SIG-M5 (cell line): ENCODE data around the gene TMX3.

Source experiments
- DNase-seq: peaks from one replicate; lab custom pipeline; 2025; lab: John Stamatoyannopoulos, UW

TMX3 gene, protein sequence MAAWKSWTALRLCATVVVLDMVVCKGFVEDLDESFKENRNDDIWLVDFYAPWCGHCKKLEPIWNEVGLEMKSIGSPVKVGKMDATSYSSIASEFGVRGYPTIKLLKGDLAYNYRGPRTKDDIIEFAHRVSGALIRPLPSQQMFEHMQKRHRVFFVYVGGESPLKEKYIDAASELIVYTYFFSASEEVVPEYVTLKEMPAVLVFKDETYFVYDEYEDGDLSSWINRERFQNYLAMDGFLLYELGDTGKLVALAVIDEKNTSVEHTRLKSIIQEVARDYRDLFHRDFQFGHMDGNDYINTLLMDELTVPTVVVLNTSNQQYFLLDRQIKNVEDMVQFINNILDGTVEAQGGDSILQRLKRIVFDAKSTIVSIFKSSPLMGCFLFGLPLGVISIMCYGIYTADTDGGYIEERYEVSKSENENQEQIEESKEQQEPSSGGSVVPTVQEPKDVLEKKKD

DNA sequence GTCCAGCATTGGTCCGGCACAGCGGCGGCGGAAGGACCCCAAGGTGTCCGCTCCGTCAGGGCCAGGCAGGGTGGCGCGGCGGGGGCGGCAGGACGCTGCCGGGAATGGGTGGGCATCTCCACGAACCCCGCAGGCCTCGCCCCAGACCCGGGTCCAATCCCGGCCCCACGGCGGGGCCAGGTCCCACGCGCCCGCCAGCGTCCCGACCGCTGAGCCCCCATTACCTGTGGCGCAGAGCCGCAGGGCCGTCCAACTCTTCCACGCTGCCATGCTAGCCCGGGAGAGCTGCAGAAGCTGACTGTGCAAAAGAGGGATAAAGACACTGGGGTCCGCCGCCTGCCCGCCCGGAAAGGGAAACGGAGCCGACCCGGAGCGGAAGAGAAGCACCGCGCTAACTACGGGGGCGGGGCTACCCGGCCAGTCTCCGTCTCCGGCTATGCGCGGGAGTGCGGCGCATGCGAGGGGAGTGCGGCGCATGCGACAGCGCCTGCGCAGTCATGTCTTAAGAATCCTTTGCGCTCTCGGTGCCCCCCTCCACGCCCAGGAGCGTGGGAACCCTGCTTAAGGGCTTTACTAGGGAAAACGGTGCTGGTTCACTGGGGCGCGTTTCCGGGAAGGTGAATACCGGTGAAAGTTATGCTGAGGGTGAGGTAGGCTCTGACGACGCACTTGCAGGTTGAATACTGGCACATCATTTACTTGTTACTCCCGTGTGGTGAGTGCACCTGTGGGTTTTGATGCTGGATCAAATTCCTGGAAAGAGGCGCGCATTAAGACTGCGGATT, at the start of gene TMX3:
TMX3 (minus strand) TSS at position 397 of the 785 bp plus-strand sequence; CDS start at position 270, 127 bp downstream.
- peak; percentile 61 for DNase-seq

DNA sequence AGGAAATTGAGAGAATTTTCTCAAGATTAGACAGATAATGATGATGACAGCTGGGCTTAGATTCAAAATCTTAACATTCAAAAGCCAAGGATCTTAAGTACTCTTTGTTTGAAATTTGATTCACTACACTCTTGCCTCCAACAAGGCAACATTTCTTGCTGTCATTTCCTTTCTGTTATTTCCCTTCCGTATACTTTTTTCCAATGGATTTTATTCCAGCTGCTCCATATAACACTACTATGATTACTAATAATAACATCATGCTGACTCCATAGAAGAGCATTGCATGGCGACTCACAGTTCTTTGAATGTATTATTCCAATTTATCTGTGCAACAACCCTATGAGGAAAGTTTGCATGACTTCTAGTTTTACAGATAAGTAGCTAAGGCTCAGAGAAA, 49.1 kb upstream of the TMX3 start:
- no peak for DNase-seq

DNA sequence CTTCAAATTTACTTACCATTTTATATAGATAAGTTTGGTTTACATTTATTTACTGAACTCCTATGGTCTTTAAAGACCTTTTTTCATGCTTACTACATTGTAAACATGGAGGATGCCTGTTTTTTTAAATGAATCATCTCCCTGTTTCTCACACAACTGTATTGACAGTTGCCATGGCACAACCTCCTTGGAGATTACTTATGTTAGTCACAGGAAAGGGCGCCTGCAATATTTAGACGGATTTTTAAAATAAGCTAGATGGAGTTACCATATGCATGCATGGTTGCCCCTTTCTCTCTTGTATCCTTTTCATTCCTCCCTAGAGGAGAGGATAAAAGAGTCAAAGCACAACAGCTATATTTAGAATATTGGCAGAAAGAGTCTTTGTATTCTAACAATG, 48.2 kb upstream of the TMX3 start:
- no peak for DNase-seq

DNA sequence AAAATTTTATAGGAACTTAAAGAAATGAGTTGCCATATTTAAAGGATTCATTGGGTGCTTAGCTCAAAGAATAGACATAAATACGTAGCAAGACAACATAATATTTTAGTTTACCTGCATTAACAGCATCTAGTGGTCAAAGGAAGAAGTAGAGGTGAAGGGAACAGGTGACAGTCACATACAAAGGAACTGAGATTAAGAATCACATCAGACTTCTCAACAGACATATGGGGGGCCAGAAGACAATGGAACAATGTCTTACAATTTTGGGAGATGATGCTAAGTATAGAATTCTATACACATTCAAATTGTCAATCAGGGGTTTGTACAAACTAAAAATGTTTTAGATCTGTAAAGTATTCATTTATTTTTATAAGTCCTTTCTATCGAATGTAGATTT, 44.4 kb upstream of the TMX3 start:
- DNase-seq = no peak

DNA sequence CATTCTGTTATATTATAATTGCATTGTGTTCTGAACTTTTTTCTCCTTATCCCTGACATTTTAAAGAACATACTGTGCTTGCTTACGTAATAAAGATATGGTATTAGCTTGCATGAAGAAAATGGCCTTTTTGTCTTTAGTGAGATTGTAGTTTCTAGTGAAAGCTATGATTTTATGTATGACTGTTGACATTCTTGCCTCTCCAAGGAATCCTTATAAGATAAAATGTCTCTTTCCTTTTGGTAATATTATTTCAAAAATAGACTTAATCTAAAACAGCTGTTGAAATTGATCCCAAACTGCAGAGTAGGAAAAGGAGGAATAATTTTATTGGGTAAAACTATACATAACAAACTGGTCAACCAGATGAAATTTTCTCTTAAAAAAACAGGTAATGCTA, 42.2 kb upstream of the TMX3 start:
- DNase-seq = no peak

DNA sequence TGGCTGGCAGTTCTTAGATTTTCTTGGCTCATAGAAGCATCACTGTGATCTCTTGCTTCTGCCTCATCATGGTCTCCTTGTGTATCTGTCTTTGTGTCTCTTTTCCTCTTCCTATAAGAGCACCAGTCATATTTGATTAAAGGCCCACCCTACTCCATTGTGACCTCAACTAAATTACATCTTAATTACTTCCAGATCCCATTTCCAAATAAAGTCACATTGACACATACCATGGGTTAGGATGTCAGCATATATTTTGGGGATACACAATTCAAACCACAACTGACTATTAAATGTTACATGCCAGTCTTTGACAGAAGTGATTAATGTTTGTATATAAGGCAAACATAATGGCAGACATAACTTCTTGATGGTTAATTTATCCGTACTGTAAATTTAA, 27.3 kb upstream of the TMX3 start:
- no peak for DNase-seq

DNA sequence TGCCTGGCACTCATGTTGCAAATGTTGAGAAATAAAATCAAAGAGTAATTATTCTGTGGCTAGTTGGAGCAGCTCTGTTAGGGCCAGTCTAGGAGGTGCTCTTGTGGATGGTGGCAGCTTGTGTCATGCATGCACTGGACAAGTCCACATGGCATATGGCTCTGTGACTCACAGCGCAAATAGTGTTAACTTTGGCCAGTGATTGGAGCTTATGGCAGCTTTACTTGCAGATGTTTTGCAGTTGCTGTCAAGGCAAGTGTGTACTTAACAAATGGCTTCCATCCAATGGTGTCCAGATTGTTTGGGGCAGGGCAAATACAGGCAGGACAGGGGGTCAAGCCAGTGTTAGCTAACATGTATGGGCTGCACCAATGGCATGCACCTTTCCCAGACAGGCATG, 26.1 kb upstream of the TMX3 start:
- no peak for DNase-seq

DNA sequence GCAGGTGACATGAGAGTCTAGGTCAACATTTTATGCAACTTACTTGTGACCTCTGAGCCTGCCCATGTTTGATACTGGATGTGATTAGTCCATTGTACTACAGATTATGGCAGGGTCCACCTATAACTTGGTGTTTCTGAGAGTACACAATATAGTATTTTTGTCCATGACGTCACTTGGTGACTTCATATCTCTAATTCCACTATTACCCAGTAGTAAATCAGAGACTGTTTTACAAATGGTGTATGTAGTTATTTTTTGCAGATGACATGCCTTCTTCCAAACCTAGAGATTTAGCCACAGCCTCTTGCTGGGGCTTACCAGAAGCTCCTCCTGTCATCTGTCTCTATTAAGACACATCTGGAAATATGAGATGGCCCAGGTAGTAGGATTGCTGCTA, 24.6 kb upstream of the TMX3 start:
- no peak for DNase-seq

DNA sequence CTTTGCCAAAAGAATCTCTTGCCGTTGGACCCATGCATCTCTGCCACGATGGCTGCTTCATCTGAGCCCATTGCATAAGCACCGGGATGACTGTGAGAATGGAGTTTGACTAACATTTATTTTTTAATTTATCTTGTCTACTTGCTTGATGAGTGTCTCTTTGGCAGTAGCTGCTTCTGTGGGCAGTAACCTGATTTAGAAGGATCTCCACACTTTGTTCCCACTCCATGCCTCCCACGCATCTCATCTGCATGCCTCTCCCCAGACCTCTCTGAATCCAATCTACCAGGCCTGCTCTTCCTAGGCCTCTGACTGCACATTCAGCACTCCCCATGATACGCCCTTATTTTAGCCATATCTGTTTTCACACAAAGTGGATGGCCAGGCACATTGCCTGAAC, 23.7 kb upstream of the TMX3 start:
- DNase-seq = no peak

DNA sequence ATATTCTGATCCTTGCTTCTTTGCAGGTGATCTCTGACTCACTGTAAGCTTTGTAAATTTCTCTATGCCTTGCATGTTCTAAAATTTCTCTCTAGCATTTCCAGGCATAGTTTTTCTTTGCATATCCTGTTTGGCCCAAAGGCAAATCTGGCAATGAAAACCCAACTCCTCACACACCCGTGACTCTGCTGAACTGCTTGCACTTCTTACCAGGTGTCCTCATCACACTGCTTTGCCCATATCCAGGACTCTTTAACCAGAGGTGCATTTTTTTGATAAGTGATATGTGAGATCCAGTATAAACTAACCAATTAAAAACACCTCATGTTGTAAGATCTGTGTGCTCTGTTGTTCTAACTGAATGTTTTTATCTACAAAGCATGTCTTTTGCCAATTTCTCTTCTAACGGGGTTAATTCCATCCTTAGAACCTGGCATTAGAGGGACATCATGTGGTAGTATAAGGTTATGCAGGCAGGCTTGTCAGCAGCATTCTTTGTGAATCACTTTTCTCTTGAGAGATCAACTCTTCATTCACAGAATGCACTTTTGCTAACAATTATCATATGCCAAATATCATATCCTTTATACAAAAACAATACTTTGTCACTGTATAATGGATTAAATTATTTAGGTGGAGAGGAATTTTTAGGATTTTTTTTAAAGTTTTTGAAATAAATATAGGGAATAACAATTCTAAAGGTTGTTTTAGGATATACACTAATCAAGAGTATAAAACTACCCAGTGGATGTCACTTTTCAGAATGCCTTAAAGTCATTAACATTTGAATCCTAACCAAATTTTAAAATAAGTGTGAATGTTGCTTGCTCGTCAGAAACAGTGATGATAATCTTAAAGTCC, 20.8 kb upstream of the TMX3 start:
- no peak for DNase-seq

DNA sequence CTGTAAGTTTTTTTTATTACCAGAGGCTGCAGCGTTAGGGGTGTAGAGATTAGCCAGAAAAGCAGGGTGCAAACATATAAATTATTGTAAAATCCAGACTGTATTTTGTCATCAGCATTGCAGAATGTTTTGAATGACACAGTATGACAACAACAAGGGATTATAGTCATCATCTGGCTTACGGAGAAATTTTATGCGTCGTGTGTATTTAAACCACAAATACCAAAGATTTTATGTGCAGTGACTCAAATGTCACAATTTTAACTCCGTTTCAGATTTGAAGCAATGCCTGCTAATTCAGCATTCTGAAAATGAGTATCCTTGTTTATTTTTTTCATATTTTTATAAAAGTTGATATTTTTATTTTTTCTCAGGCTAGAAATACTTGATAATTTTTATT, 19.4 kb upstream of the TMX3 start:
- no peak for DNase-seq

DNA sequence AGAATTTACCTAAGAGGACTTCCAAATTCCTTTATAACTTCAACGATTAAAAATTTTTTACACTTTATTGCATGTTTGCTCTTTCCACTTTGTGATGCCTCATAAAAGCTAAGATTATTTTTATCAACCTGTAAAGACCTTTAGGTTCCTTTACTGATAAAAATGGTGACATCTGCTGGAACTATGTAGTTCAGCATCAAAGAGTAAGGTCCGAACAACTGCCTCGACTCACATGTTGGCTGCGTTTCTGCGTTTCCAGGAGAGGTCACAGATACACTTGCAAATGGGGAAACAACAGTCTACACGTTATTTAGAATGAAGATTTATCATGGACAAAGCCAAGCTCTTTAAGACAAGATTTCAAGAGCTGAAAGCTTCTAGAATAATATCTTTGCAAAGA, 18.8 kb upstream of the TMX3 start:
- no peak for DNase-seq

DNA sequence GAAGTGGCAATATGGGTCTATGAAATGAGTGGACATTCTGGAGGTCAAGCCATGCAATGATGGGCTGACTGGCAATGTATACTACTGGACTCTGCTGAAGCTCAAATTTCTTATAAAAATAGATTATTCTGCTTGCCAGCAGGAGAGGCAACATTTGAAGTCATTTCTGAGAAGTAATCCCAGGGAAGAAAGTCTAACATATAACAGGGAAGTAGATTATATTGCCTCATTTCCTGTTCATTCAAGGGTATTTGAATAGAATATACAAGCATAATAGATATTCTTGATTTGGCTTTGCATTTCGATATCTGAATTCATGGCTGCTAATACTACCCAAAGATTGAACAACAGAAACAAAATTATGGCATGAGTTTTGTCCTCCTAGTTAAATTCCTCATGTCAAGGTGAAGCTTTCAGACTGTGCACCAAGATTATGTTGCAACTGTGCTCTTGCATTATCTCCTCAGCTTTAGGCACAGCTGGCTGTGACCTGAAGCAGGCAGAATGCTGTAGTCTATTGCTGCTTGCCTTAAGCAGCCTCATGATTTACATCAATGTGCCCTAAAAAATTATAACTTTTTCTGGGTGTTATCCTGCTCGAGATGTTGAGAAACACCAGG, 13.3 kb upstream of the TMX3 start:
- no peak for DNase-seq

DNA sequence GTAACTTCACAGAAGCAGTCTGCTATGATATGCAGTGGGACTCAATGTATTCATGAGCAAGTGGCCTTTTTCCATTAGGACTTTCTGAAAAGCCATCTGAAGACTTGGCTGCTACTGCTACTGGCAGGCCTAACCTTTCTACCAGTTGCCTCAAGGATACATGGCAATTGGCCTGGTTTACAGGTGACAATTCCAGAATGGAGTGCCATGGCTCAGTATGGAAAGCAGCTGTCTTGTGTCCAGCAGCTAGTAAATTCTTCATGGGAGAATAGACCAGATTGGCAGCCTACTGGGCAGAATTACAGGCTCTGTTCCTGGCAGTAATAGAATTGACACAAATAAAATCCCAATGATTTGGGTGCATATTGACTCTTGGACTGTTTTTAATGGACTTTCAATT, 12.6 kb upstream of the TMX3 start:
- DNase-seq = no peak

DNA sequence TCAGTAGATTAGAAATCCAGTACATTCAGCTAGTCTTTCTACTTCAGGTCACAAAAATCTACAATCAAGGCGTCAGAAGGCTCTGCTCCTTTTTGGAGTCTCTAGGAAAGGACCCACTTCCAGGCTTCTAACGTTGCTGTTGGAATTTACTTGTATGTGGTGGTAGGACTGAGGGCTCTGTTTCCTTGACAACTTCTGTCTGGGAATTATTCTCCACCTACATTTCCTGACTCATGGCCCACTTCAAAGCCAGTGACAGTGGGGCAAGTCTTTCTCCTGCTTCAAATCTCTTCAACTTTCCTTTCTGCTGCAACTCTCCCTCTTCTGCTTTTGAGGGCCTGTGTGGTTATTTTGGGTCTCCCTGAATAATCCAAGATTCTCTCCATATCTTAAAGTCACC, 10.4 kb upstream of the TMX3 start:
- DNase-seq = no peak

DNA sequence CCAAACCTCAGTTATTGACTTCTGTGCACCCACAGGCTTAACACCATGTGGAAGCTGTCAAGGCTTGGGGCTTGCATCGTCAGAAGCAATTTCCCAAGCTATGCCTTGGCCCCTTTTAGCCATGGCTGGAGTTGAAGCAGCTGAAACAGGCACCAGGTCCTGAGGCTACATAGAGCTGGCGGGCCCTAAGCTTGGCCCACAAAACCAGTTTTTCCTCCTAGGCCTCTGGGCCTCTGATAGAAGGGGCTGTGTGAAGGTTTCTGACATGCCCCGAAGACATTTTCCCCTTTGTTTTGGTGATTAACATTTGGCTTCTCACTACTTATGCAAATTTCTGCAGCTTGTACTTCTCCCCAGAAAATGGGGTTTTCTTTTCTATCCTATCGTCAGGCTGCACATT, 9.1 kb upstream of the TMX3 start:
- DNase-seq = no peak

DNA sequence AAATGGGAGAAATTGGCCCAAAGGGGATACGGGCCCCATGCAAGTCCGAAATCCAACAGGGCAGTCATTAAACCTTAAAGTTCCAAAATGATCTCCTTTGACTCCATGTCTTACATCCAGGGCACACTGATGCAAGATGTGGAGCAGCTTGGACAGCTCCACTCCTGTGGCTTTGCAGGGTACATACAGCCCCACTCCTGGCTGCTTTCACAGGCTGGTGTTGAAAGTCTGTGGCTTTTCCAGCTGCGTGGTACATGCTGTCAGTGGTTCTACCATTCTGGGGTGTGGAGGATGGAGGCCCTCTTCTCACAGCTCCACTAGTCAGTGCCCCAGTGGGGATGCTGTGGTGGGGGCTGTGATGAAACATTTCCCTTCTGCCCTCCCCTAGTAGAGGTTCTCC, 8.6 kb upstream of the TMX3 start:
- DNase-seq = no peak

DNA sequence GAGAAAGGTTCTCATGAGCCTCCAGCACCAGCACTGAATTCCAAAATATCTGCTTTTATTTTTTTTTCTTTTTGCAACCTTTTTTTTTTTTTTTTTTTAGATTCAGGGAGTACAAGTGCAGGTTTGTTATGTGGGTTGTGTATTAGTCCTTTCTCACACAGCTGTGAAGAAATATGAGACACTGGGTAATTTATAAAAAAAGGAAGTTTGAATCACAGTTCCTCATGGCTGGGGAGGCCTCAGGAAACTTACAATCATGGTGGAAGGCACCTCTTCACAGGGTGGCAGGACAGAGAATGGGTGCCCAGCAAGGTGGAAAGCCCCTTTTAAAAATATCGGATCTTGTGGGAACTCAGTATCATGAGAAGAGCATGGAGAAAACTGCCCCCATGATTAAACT, 7.9 kb upstream of the TMX3 start:
- no peak for DNase-seq

DNA sequence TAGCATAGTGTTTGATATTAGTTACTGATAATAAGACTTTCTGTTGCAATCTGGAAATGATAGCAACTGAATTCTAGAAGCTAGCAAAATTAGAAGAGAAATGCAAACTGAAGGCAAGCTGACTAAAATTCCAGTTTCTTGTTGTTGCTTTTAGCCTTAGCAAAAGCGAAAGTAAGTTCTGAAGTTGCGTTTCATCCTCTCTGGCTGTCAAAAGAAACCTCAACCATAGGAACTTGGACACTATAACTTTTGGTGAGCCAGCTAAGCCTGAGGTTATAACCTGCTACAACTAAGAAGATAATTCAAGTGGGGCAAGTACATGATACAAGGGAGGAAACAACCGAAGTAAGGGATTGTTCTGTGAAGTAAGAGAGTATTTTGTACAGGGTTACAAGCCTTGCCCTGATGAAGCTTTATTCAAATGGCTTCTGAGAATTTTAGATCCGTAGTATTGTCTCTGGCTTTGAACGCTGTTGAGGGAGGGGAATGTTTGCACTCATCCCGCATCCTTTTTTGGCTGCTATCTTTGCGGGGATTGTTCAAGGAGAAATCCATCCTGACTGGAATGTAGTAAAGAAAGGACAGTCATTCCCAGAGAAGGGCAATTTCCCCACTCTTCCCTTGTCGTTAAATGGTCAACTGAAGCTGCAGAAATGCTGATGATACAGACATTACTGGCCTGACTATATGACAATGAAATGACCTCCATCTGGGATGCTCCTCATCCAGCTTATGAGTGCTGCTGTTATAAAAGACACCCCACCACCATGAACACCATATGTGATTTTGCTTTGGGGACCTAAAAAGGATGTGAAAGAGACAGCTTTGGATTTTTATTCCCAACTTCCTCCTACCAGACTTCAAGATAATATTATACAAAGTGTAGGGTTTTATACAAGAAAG, 7.0 kb upstream of the TMX3 start:
- no peak for DNase-seq

DNA sequence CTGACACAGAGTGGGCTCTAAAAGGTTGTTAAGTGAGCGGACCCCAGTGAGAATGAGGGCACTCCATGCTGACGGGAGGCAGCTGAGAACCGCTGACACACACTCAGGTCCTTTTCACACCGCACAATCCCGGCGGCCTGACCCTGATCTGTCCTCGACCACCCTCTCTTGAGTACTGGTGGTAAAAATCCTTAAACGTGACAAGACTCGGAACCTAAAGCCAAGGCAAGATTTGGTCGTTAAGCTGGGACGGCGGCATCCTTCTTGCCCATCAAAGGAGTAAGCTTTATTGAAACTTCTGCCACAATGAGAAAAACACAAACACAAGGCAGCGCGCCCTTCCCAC, 569 bp downstream of the TMX3 start:
- DNase-seq = no peak

DNA sequence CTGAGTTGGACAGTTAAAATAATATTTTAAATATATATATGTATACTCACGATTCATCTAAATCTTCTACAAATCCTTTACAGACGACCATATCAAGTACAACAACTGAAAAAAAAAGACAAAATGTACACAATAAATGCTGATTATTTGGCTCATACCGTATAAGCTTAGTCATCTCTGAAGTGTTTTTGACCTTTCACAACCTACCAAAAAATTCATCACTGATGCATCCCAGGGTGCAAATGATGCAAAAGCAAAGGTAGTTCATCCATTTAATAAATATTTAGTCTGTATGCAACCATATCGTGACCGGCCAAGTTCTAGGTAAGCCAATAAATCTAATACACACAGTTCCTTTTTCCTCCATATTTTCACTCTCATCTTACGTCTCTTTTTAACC, 1.1 kb downstream of the TMX3 start:
- no peak for DNase-seq
